Type B pancreatic cell (in vitro differentiated cells): ENCODE data around the gene ACTL7B. TPM values are rescaled to one million over a fixed set of nuclear protein-coding genes. Genes with fewer than 3 reads are reported as not detected.

Experiments used
- DNase-seq: peaks from one replicate; pipeline ENCODE4 v3.0.0; 2021; ENCODE audit warnings: mixed read lengths; ENCODE audit not compliant: unreplicated experiment; ENCODE audit errors: extremely low spot score
- H3K27ac Mint-ChIP-seq: 2 replicates; pipeline ENCODE4 v1.8.0; 2021; ENCODE audit warnings: mild to moderate bottlenecking, mixed read lengths
- H3K27me3 Mint-ChIP-seq: 2 replicates; pipeline ENCODE4 v1.8.0; 2021; ENCODE audit warnings: mixed read lengths
- H3K36me3 Mint-ChIP-seq: 2 replicates; pipeline ENCODE4 v1.8.0; 2021; ENCODE audit warnings: mixed read lengths
- H3K4me1 Mint-ChIP-seq: one replicate; pipeline ENCODE4 v1.8.0; 2021; ENCODE audit warnings: mixed read lengths; ENCODE audit not compliant: unreplicated experiment
- H3K4me3 Mint-ChIP-seq: 2 replicates; pipeline ENCODE4 v1.8.0; 2021; ENCODE audit warnings: mild to moderate bottlenecking, mixed read lengths
- H3K9me3 Mint-ChIP-seq: 2 replicates; pipeline ENCODE4 v1.8.0; 2021; ENCODE audit warnings: mixed read lengths
- total RNA-seq: library from RNA; stranded (reverse); gene quantifications from 2 replicates; pipeline ENCODE4 v1.2.1, GENCODE V29; 2021; ENCODE audit warnings: low replicate concordance
- TF ChIP-seq, protein P1 (sequence below): fragments of 200-600 bp; sonication (generic); conservative IDR thresholded peaks from 2 replicates; pipeline ENCODE4 v1.5.0; 2021; ENCODE audit warnings: antibody characterized with exemption, mild to moderate bottlenecking

The ACTL7B gene
- total RNA-seq, 1 donor from 2014 or later = not detected

DNA sequence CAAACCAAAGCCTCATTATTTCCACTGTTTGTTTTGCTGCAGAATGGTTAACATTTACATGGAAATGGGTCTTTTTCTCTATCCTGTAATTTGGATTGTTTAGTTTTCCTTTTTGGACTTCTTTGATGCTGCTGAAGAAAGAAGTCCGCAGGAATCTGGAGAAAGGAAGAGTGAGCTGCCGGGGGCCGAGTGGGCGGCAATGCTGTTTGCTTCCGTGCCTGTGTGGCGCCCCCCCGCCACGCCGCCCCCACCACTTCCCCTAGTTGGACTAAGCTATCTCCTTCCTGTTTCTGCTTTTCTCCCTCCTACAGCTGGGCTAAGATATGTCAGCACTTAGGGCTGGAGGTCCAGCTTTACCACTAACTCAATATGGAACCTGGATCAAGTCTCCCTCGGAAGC lies 39.7 kb downstream of the ACTL7B start:
- DNase-seq = no peak
- TF ChIP-seq, protein P1, sequence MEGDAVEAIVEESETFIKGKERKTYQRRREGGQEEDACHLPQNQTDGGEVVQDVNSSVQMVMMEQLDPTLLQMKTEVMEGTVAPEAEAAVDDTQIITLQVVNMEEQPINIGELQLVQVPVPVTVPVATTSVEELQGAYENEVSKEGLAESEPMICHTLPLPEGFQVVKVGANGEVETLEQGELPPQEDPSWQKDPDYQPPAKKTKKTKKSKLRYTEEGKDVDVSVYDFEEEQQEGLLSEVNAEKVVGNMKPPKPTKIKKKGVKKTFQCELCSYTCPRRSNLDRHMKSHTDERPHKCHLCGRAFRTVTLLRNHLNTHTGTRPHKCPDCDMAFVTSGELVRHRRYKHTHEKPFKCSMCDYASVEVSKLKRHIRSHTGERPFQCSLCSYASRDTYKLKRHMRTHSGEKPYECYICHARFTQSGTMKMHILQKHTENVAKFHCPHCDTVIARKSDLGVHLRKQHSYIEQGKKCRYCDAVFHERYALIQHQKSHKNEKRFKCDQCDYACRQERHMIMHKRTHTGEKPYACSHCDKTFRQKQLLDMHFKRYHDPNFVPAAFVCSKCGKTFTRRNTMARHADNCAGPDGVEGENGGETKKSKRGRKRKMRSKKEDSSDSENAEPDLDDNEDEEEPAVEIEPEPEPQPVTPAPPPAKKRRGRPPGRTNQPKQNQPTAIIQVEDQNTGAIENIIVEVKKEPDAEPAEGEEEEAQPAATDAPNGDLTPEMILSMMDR = no peak
- peaks cover 6% of the 10 kb centered on the region for H3K9me3 Mint-ChIP-seq
- H3K36me3 Mint-ChIP-seq = peaks cover 4% of the 10 kb centered on the region
- peaks cover 10% of the 10 kb centered on the region for H3K4me1 Mint-ChIP-seq
- H3K27ac Mint-ChIP-seq = no peak overlapping the region
- no peak overlapping the region for H3K4me3 Mint-ChIP-seq
- H3K27me3 Mint-ChIP-seq = peaks cover 3% of the 10 kb centered on the region

DNA sequence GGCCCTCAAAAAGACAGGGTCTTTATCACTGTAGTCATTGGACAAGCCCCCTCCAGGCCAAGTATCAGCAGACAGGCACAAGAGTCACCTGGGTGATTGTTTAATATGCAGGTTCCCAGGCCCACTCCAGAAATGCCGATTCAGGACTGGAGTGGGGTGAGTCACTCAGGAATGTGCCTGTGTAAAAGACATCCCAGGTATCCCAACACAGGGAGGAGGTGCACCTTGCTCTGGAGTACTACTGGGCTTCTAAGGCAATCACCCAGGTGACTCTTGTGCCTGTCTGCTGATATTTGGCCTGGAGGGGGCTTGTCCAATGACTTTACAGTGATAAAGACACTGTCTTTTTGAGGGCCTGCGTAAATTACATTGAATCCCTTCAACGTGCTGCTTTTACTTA lies 40.6 kb downstream of the ACTL7B start:
- Mint-ChIP-seq H3K27ac (no peak overlapping the region), H3K4me3 (no peak overlapping the region), H3K36me3 (peaks cover 4% of the 10 kb centered on the region), H3K9me3 (peaks cover 6% of the 10 kb centered on the region), H3K4me1 (peaks cover 10% of the 10 kb centered on the region), H3K27me3 (peaks cover 4% of the 10 kb centered on the region)
- DNase-seq = no peak
- TF ChIP-seq, protein P1 = no peak

DNA sequence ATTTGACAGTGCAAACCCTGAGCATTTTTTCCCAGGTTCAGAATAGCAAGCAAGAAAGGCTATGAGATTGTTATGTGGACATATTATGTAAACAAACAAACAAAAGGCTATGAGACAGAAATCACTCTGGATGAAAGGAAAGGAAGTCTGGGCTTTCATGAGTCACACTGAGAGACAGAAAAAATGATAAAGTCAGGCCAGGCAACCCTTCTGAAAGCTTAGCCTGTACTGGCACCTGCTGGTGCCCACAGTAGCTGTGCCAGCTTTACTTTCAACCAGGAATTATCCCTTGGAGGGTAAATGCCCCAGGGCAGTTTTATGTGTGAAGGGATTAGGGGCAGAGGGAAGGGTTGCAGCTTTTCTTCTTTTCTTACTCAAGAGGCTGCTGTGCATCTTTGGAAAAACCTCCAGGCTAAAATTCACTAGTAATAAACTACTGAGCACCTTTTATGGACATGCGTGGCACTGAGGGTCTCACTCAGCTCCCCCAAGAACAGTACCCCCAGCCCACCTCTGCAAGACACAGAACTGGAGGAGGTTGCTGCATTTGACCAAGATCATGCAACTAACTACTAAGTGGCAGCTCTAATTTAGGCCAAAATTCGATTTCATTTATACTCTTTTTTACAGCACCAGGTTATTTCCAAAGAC lies 41.7 kb downstream of the ACTL7B start:
- Mint-ChIP-seq H3K4me1 (peaks cover 10% of the 10 kb centered on the region), H3K27me3 (peaks cover 9% of the 10 kb centered on the region), H3K36me3 (peaks cover 4% of the 10 kb centered on the region), H3K4me3 (no peak overlapping the region), H3K27ac (no peak overlapping the region), H3K9me3 (peaks cover 8% of the 10 kb centered on the region)
- TF ChIP-seq, protein P1 = peak; percentile 29
- DNase-seq = no peak

DNA sequence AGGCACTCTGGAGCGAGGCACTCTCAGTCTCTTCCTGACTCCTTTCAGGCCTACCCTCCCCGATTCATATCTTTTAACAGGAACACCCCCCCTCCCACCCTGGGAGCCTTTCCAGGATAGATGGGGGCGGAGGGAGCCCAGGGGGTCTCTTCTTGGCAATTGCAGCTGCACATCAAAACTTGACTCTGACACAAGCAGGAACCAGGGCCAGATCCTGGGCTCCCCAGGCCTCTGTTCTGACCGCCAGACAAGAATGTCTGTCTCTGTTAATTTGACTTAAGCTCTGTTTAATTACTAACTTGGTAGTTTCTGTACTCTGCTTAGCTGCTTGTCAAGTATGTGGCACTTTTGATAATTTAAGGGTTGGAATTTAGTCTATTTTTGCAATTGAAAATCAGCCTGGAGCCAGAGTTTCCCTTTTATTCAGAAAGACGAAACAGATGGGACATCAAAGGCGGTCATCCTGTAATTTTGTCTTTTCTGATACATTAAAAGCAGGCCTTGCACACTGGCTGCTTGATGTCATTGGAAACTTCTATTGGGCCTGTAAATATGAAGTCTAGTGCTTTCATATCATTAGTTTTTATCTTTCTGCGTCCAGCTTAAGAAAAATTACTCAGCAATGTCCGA lies 43.3 kb downstream of the ACTL7B start:
- Mint-ChIP-seq H3K27ac (no peak overlapping the region), H3K4me1 (peaks cover 10% of the 10 kb centered on the region), H3K27me3 (peaks cover 12% of the 10 kb centered on the region), H3K4me3 (no peak overlapping the region), H3K9me3 (peaks cover 12% of the 10 kb centered on the region), H3K36me3 (peaks cover 4% of the 10 kb centered on the region)
- DNase-seq = no peak
- TF ChIP-seq, protein P1 = no peak

DNA sequence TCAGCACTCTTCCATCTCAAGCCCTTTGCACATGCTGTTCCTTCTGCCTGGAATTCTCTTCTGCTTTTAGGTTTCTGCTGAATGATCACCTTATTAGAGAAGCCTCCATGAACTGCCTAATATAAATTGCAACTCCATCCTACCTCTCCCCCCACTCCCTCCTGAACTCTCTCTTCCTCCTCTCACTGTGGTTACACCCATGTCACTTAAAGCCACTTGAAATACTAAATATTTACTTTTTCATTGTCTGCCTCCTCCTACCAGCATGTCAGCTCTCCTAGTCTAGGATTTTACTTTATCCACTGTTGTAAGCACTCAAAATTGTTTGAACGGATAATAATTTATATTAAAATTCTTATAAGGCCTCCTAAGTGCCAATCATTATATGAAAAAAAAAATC lies 43.8 kb downstream of the ACTL7B start:
- DNase-seq = no peak
- Mint-ChIP-seq H3K36me3 (peaks cover 4% of the 10 kb centered on the region), H3K27ac (no peak overlapping the region), H3K4me3 (no peak overlapping the region), H3K27me3 (peaks cover 17% of the 10 kb centered on the region), H3K9me3 (peaks cover 14% of the 10 kb centered on the region), H3K4me1 (peaks cover 10% of the 10 kb centered on the region)
- TF ChIP-seq, protein P1 = no peak
